NCI-H524 (cell line): ENCODE measurements around the gene GIT1.

Experiments
- DNase-seq, 2 experiments: peaks; one replicate each; lab custom pipeline; 2025; lab: John Stamatoyannopoulos, UW

Gene GIT1

DNA sequence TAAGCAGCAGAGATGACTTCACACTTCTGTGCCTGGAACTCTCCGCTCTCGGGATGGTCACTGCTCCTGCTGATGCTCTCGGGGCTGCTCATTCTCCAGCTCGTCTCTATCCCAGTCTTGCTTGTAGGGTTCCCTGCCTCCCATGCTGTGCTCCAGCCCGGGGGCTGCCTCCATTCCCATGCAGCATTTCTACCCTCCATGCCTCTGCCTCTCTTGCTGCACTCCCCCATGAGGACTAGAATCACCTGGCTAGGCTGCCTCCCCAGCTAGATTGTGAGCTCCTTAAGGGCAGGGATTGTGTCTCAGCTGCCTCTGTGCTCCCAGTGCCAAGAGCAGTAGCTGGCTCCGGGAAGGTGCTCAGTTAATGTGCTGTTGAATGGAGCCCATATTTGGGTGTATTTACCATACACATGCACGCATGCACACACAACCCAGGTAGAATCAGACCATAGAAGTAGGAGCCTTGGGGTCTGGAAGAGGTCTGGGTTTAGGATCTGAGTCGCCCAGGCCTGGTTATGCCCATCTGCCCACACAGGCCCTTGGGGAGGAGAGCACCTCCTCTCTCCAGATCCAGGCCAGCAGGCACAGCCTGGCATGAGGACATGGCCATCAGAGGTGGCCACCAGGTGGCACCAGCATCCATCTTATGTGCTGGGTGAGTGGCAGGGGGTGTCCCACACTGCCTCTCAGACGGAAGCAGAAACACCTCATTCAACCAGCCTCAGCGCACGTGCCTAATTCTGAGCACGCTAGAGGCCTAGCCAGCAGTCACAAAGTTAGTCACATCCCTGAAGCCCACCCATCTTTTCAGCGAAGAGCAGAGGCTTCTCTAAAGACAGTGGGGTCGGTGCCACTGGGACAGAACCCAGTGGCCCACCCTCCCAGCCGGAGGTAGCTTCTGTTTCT, 9.3 kb downstream of the GIT1 start:
- peak; percentile 91 to 96 for DNase-seq

DNA sequence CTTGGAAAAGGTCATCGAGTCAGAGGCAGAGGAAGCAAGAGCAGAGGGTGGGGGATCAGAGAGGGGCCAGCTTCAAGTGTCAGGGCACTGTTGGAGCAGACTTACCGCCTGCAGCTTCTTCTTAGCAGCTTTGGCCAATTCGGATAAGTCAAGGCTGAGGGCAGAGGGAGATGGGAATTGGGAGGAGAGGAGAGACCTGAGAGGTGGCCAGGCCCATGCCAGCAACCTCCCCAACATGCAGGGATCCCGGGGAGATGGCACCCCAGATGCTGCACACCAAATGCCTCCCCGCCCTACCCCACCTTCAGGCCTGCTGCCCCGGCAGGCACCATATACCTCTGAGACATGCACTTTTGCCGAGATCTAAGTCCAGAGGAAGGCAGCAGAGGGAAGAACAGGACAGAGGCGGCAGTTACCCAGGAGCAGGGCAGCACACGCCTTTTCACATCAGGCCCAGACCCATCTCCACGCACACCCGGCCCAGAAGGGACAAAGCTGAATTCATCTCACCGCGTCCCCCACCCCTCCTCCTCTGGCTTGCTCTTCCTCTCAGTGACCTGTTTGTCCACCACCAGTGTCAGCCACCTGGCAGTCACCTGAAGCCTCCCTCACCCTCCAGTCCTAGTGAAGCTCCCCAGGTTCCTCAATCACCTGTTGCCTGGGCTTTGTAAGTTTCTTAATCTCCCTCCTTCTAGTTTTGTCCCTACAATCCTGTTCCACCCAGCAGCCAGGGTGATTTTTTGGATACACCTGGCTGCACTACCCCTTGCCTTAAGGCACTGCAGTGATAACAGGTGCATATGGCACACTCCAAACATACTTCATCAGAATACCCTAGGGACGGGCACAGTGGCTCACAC, 10.6 kb downstream of the GIT1 start:
- no peak for DNase-seq

DNA sequence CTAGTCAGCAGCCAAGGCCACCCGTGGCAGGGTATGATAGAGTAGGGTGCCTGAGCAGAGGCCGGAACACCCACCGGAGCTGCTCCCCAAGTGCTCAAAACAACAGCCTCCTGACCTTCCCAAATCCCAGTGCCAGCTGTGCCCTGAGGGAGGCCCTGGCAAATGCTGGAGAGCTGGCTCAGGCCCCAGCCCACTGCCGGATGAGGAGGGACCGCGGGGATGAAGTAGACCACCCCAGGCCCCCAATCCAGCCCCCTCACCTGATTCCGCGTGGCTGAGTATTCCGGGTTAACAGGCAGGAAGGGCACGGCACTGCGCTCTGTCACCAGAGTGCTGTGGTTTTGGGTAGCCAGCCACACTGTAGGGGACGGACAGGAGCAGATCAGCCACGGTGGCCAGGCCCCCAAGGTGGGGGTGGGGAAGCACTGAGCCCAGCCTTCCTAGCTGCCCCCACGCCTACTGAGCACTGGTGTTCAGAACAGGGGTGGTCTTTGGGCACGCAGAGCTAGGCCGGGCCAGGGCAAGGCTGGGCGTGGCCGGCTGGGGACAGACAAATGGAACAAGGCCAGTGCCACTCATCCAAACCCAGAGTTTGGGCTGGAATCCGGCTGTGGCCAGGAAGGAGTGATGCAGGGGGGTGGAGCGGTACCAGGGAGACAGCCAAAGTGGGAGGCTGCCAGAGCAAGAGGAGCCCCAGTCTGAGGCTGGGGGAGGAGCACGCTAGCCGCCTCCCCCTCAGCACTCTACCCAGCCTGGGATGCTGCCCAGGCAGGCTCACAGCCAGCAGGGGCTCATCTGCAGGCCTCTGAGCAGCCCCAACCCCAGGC, 11.8 kb downstream of the GIT1 start:
- DNase-seq = no peak

DNA sequence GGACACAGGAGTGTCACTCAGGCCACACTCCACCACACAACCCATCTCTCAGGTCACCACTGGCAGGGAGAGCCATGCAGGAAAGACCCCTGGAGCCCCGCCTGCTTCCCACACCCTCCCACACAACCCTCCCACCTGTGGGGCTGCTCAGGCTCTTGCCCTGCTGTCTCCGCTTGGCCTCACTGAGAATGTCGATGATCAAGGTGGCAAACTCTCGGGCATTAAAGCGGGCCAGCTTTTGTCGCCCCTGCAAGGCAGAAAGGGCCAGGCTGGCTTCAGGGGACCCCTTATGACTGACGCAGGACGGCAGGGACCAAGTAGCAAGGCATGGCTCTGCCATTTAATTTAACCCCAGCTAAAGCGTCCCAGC, 12.5 kb downstream of the GIT1 start:
- DNase-seq = no peak

- no peak for DNase-seq
Measured at GRCh38 chr17:29576214-29577000, 13.0 kb downstream of the GIT1 start.

- DNase-seq = no peak
Measured at GRCh38 chr17:29575511-29576213, 13.8 kb downstream of the GIT1 start.

DNA sequence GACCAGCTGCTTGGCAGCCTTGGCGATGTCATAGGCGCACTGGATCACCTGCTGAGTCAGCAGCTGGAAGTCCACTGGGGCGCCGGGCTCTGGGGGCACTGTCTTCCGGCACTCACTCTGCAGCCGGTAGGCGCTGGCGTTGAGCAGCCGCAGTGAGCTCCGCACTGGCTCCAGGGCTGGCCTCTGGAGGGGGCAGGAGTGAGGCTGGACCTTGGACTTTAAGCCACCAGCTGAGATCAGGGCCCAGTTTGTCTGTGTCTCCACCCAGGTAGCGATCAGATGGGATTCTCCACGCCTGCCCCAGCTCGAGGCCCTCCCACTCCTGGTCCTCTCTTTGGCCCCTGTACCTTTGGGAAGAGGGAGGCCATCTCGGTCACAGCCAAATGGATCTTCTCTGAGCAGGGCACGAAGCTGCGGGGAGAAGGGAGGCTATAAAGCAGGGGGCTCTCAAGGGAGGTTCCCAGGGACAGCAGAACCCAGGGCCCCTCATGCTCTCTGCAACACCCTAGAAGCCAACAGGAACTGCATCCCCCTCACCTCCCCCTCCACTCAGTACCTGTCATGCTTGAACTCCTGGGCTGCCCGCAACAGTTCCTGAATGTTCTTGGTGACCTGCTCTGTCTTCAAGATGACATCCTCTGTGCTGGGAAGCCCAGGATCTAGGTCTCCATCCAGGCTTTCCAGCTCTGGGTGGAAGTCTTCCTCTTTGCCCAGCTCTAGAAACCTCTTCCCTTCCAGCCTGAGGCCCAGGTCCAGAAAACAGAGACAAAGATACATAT, 14.5 kb downstream of the GIT1 start:
- no peak for DNase-seq

- no peak for DNase-seq
Measured at GRCh38 chr17:29573871-29574731, 15.3 kb downstream of the GIT1 start.

DNA sequence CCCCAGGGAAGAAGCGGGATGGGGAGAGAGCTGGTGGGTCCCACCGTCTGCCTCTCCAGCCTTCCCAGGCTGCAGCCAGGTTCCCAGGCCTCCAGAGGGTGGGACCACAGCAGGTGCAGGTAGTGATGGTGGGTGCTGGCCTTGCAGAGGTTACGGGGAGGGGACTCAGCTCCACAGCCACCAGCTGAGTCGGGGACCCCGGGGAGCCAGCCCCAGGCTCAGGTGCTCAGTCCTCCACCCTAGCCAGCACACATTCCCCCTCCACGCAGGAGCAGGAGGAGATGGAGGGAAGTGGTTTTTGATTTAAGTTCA, 15.9 kb downstream of the GIT1 start:
- no peak for DNase-seq

DNA sequence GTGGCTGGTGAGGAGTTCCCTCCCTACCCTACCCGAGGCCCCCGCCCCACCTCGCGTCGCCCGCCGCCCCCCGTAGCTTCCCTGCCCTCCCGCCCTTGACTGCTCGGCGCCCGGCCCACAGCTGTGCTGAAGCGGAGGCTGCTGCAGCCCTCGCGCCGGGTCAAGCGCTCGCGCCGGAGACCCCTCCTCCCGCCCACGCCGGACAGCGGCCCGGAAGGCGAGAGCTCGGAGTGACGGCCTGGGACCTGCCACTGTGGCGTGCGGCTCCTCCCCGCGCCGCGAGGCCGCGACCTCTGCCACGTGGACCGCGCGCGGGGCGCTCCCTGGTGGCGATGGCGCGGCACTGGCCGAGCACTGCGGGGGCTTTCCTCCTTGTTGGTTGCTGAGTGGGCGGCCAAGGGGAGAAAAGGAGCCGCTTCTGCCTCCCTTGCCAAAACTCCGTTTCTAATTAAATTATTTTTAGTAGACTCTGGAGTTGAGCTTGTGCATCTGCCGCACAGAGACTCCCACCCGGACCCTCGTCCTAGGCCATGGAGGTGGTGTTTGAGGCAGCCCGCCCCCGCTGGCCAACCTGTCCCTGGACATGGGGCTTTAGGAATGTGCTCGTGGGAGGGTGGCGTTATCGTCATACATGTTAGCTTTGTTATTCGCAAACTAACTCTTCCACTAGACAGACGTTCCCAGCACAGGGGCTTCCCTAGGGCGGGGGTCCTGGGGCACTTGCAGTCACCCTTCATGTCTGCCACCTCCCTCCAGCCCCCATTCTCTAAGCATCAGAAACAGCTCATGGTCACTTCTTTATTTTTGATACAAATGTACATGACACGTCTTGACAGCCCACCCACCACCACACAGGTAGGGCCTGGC, 16.5 kb downstream of the GIT1 start:
- DNase-seq = no peak

DNA sequence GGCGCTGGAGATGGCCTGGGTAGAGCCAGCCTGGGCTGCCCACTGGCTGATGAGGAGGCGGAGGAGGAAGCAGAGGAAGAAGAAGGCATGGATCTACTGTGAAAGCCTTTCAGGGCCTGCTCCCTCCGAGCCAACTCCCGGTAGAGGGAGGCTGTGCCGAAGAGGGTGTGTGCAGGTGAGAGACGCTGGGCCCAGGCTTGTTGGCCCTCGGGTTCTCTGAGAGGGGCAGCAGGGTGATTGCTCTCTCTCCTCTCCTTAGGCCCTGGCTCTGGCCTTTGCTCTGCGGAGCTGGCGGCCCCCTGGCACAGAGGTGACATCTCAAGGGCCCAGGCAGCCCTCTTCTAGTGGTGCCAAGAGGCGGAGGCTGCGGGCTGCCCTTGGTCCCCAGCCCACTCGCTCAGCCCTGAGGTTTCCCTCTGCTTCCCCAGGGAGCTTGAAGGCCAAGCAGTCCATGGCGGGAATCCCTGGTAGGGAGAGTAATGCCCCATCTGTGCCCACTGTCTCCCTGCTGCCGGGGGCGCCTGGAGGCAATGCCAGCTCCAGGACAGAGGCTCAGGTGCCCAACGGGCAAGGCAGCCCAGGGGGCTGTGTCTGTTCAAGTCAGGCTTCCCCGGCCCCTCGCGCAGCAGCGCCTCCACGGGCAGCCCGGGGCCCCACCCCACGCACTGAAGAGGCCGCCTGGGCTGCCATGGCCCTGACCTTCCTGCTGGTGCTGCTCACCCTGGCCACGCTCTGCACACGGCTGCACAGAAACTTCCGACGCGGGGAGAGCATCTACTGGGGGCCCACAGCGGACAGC, 17.4 kb downstream of the GIT1 start:
- DNase-seq = no peak

DNA sequence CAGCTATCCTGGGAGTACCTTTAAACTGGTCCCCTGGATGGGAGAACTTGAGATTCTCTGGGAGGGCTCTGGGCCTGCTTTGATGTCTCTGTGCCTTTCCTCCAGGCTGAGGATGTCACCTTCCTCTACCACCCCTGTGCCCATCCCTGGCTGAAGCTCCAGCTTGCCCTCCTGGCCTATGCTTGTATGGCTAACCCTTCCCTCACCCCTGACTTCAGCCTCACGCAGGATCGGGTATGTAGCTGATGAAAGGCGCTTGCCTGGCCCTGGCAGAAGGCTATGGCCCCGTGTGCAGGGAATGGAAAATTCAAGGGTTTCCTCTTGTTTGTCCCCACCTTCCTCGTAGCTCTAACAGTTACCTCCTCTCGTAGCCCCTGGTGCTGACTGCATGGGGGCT, 18.0 kb downstream of the GIT1 start:
- DNase-seq = no peak

- DNase-seq = no peak
Measured at GRCh38 chr17:29570521-29570920, 18.9 kb downstream of the GIT1 start.

GRCh38 chr17:29569245-29569950, 20.1 kb downstream of the GIT1 start:
- DNase-seq = peak; percentile 44 to 80

DNA sequence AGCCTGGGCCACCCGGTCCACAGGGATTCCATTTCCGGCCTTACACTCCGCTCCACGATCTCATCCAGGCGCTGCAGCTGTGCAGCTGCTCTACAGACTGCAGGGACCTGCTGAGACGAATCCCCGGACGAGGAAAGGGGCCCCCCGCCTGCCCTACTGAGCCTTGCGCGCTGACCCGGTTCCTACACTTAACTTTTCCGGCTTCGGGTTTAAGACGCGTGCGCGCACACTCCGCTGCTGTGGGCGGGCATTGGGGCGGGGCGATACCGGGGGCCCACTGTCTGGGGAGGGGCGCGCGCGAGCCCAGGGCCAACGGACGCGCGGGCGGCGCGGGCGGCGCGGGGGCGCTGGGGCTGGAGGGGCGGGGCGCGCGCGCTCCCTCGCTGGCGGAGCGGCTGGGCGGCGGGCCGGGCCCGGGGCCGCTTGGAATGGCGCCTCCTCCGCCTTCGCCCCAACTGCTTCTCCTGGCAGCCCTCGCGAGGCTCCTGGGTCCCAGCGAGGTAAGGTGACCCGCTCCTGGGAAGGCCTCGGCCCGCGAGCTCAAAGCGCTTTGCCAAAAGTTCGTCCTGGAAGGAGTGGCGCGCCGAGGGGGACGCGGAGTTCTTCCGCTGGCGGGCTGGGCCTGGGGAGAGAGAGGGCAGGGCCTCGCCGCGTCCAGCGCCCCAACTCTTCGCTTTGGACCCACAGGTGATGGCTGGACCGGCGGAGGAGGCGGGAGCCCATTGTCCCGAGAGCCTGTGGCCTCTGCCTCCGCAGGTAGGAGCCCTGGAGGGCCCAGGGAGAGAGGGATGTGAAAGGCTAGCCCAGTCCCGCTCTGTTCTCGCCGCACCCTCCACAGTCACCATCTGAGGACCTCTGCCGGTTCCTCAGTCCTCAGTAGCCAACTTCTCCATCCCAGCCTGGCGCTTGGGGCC, 20.9 kb downstream of the GIT1 start, which contains the start of gene TP53I13:
TP53I13 (plus strand) TSS at position 371 of the 914 bp plus-strand sequence; CDS start at position 429, 58 bp downstream.
- peak; percentile 92 to 96 for DNase-seq
